ENCODE results near the gene ROM1.

The ROM1 gene

DNA sequence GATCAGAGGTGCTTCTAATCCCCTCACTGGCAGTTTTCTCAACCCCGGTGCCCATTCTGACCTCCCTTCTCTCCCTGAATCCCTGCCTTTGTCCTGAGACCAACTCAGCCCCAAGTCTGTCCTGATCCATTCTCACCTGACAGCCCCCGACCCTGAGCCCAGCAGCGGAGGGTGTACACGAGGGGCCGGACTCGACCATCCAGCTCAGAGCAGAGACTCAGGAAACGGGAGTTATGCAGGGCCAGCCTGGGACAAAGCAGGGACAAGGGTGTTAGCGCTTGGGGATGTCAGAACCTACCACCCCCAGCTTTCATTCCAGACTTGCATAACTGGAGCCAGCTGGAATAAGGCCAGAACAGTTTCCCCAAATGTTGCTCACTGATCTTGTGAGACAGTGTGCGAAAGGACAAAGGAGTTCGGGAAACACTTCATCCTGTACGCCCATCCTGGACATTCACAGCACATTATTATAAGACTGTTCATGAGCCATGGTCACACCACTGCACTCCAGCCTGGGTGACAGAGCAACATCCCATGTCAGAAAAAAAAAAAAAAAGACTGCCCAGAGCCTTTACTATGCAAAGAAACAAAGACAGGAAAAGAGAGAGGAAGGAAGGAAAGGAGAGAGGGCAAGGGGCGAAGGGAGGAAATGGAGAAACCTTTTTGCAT, 35.9 kb upstream of the ROM1 start:
- peaks cover 4% of the 10 kb centered on the region; the same call in 1 of the 2 replicates for H3F3A ChIP-seq (ENCODE audit: insufficient read depth)
- TF ChIP-seq, protein P1, sequence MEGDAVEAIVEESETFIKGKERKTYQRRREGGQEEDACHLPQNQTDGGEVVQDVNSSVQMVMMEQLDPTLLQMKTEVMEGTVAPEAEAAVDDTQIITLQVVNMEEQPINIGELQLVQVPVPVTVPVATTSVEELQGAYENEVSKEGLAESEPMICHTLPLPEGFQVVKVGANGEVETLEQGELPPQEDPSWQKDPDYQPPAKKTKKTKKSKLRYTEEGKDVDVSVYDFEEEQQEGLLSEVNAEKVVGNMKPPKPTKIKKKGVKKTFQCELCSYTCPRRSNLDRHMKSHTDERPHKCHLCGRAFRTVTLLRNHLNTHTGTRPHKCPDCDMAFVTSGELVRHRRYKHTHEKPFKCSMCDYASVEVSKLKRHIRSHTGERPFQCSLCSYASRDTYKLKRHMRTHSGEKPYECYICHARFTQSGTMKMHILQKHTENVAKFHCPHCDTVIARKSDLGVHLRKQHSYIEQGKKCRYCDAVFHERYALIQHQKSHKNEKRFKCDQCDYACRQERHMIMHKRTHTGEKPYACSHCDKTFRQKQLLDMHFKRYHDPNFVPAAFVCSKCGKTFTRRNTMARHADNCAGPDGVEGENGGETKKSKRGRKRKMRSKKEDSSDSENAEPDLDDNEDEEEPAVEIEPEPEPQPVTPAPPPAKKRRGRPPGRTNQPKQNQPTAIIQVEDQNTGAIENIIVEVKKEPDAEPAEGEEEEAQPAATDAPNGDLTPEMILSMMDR (IDR thresholded peaks at IDR 0.05; ENCODE audit: insufficient read depth, low read length, poor library complexity, severe bottlenecking): no peak
- no peak for TF ChIP-seq EZH2phosphoT487 (conservative IDR thresholded peaks at IDR 0.05; ENCODE audit: low read length)

GRCh38 chr11:62578541-62578940, 34.5 kb upstream of the ROM1 start:
- Histone ChIP-seq H3K79me2 (ENCODE audit: insufficient read depth, low read length) (peaks cover 18% of the 10 kb centered on the region), H3F3A (ENCODE audit: insufficient read depth) (peaks cover 4% of the 10 kb centered on the region; the same call in 1 of the 2 replicates), H3K27me3 (ENCODE audit: low read length) (no peaks in the 10 kb centered on the region), H4K20me1 (ENCODE audit: low read depth, low read length) (no peaks in the 10 kb centered on the region), H3K4me3 (ENCODE audit: insufficient read depth, low read length, poor library complexity, severe bottlenecking) (no peak overlapping the region), H3K27ac (ENCODE audit: low read depth, low read length) (no peak overlapping the region), H2AFZ (ENCODE audit: low read depth, low read length, severe bottlenecking) (no peak overlapping the region), H3K9me3 (ENCODE audit: insufficient read depth, low read length) (no peaks in the 10 kb centered on the region), H3K4me2 (ENCODE audit: low read depth, low read length, poor library complexity, severe bottlenecking) (no peak overlapping the region), H3K9ac (ENCODE audit: low read length) (no peak overlapping the region), H3K36me3 (ENCODE audit: low read length) (no peaks in the 10 kb centered on the region), H3K9me2 (replicated peaks; ENCODE audit: insufficient read depth, low read length) (no peaks in the 10 kb centered on the region)
- TF ChIP-seq EZH2phosphoT487 (conservative IDR thresholded peaks at IDR 0.05; ENCODE audit: low read length): no peak
- TF ChIP-seq, protein P1 (IDR thresholded peaks at IDR 0.05; ENCODE audit: insufficient read depth, low read length, poor library complexity, severe bottlenecking): no peak

More for the DNA sequence above, 35.9 kb upstream of the ROM1 start:
- no peaks in the 10 kb centered on the region for H4K20me1 ChIP-seq (ENCODE audit: low read depth, low read length)
- no peaks in the 10 kb centered on the region for H3K9me2 ChIP-seq (replicated peaks; ENCODE audit: insufficient read depth, low read length)
- peaks cover 7% of the 10 kb centered on the region for H3K36me3 ChIP-seq (ENCODE audit: low read length)
- H3K4me2 ChIP-seq (ENCODE audit: low read depth, low read length, poor library complexity, severe bottlenecking): no peak overlapping the region
- no peak overlapping the region for H3K27ac ChIP-seq (ENCODE audit: low read depth, low read length)
- H3K9ac ChIP-seq (ENCODE audit: low read length): no peak overlapping the region
- no peak overlapping the region for H3K4me3 ChIP-seq (ENCODE audit: insufficient read depth, low read length, poor library complexity, severe bottlenecking)
- no peak overlapping the region for H2AFZ ChIP-seq (ENCODE audit: low read depth, low read length, severe bottlenecking)
- H3K27me3 ChIP-seq (ENCODE audit: low read length): no peaks in the 10 kb centered on the region
- no peaks in the 10 kb centered on the region for H3K9me3 ChIP-seq (ENCODE audit: insufficient read depth, low read length)
- H3K79me2 ChIP-seq (ENCODE audit: insufficient read depth, low read length): peaks cover 31% of the 10 kb centered on the region

GRCh38 chr11:62579252-62579651, 33.8 kb upstream of the ROM1 start:
- Histone ChIP-seq H3F3A (ENCODE audit: insufficient read depth) (peaks cover 4% of the 10 kb centered on the region; the same call in 1 of the 2 replicates), H4K20me1 (ENCODE audit: low read depth, low read length) (no peaks in the 10 kb centered on the region), H3K4me2 (ENCODE audit: low read depth, low read length, poor library complexity, severe bottlenecking) (no peak overlapping the region), H2AFZ (ENCODE audit: low read depth, low read length, severe bottlenecking) (no peak overlapping the region), H3K9me2 (replicated peaks; ENCODE audit: insufficient read depth, low read length) (no peaks in the 10 kb centered on the region), H3K36me3 (ENCODE audit: low read length) (no peaks in the 10 kb centered on the region), H3K9me3 (ENCODE audit: insufficient read depth, low read length) (no peaks in the 10 kb centered on the region), H3K27me3 (ENCODE audit: low read length) (no peaks in the 10 kb centered on the region), H3K9ac (ENCODE audit: low read length) (no peak overlapping the region), H3K79me2 (ENCODE audit: insufficient read depth, low read length) (peaks cover 20% of the 10 kb centered on the region; the same call in 1 of the 2 replicates), H3K27ac (ENCODE audit: low read depth, low read length) (no peak overlapping the region), H3K4me3 (ENCODE audit: insufficient read depth, low read length, poor library complexity, severe bottlenecking) (no peak overlapping the region)
- TF ChIP-seq, protein P1 (IDR thresholded peaks at IDR 0.05; ENCODE audit: insufficient read depth, low read length, poor library complexity, severe bottlenecking): no peak
- TF ChIP-seq EZH2phosphoT487 (conservative IDR thresholded peaks at IDR 0.05; ENCODE audit: low read length): no peak

Data from SU-DHL-6 (cell line).